Erythroblast (primary cell): ENCODE results near the gene USP12.

Experiments
- GATA1 ChIP-seq: IDR thresholded peaks from 2 replicates; pipeline ENCODE4 v1.6.1; 2011; ENCODE audit warnings: low read depth, mild to moderate bottlenecking, control low read depth, low read length, moderate library complexity
- POLR2A ChIP-seq: IDR thresholded peaks from 2 replicates; pipeline ENCODE4 v1.6.1; 2011; ENCODE audit warnings: mild to moderate bottlenecking, low read length

- no peak for TF ChIP-seq POLR2A
- no peak for TF ChIP-seq GATA1
These were observed 2.5 kb downstream of the USP12 start for GRCh38 chr13:27168906-27169657.
